ENCODE data around the gene ACTL9.

ACTL9 gene

DNA sequence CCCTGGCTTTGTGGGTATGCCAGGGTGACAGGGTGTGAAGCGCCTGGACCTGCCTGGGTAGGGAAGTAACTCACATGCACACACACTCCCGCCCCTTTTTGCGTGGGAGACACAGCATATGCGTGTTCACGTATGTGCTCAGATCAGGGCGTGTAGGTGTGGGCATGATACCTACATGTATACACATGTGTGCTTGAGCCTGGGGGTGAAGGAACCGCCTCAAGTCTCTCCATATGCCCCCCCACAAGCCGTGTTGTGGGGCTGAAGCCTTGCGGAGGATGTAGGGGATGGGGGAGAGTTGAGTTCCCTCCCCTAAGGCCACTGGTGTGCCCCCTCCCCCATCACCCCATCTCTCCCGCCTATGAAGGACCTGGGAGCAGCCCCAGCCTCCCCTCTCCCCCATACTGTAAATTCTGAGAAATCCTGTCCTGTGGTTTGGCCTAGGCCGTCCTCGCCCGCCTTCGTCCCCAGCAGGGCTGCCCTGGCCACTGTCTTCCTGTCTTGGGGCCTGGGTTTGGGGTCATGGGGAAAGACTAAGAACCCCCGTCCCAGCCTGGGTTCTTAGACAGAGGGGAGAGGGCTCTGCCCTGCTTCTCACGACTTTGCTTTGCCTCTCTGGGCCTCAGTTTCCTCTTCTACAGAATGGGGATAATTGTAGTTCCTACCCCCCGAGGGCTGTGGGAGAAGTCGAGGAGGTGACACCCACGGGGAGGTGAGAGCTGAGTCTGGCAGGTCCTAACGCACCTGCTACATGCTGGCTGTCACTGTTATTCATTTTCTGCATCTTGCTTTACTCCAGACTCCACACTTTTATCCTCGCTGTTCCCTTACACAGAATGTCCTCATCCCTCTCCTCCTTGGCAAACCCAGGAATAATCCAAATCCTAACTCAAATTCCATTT lies 14.3 kb downstream of the ACTL9 start:
- DNase-seq, result no peak

- DNase-seq, result no peak
These were observed 15.7 kb downstream of the ACTL9 start for GRCh38 chr19:8682931-8683330.

GRCh38 chr19:8682472-8682871 lies 16.1 kb downstream of the ACTL9 start:
- no peak for DNase-seq

DNA sequence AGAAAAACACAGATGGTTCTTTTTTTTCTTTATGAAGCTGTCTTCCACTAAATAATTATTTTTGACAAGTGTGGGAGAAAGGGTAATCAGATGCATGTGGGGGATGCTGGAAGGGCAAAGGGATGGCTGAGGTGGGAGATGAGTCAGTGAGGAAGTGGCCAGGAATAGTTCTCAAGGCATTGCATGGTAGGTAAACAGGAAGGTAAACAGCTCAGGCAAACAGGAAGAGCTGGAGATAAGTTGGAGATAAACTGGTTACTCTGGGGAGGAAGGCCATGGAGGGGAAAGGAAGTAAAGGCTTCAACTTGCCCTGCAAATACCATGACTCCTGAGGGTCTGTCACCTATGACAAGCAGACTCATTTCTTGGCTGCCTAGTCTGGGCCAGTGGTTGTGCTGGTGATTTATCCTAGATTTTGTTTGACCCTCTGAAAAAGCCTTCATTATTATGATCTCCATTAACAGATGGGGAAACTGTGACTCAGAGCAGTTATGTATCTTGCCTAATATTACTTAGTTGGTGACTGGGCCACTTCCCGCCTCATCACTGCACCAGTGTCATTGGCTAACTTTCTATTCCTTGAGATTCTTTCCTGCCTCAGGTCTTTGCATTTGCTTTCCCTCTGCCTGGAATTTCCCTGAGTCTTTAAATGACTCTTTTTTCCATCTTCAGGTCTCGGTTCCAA lies 17.1 kb downstream of the ACTL9 start:
- no peak for DNase-seq

DNA sequence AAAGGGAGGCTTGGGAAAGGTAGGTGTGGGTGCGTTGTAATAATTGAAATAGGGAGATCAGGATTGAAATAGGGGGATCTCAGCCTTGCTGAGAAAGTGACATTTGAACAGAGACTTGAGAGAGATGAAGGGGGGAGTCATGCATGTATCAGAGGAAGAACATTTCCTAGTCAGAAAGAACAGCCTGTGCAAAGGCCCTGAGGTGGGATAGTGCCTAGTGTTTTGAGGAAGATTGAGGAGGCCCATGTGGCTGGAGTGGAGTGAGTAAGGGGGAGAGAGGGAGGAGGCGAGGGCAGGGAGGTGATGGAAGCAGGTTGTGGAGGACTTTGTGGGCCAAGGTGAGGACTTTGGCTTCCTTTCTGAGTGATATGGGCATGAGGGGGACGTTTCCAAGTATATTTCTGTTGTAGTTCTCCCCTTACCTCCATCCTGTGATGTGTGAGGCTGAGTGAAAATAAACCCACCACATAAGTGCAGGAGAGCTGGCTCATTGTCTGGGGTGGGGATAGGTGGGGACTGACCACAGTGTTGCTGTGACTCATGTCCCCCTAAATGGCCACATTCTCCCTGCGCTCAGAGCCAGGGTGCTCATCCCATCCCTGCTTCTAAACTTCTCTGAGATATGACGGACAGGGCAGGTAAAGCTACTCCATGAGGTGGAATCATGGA lies 17.8 kb downstream of the ACTL9 start:
- DNase-seq, result no peak

DNA sequence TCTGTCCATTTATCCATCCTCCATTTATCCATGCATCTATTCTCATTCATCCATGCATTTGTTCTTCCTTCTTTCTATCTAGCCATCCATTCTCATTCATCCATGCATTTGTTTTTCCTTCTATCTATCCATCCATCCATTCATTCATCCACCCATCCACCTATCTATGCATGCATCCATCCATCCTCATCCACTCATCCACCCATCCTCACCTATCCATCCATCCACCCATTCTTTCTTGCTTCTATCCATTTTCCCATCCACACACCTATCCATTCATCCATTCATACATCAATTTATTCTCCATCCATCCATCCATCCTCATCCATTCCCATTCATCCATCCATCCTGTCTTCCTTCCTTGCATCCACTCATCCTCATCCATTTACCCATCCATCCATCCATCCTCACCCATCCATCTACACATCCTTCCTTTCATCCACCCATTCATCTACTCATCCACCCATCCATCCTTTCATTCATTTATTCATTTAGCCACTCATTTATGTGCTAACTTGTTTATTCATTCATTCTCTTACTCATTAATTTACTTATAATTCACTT lies 20.3 kb downstream of the ACTL9 start:
- DNase-seq, result no peak

DNA sequence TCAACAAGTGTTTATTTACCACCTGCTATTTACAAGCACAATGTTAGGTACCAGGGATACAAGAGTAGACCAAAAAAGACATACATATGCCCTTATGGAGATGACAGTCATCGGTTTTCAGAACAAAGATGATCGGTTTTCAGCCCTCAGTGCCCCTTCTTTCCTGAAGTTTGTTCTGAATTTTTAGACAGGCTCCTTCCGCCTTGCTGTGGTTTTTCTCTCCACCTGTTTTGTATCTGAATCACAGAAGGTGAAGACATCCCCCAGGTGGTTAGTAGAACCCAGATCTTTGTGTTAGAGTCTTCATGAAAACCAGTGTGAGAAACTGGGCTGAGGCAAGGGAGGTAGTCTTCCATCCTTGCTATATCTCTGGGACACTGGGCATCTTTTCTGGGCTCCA lies 23.5 kb downstream of the ACTL9 start:
- no peak for DNase-seq

- DNase-seq, result no peak
These were observed 25.2 kb downstream of the ACTL9 start for GRCh38 chr19:8673276-8673891.

DNA sequence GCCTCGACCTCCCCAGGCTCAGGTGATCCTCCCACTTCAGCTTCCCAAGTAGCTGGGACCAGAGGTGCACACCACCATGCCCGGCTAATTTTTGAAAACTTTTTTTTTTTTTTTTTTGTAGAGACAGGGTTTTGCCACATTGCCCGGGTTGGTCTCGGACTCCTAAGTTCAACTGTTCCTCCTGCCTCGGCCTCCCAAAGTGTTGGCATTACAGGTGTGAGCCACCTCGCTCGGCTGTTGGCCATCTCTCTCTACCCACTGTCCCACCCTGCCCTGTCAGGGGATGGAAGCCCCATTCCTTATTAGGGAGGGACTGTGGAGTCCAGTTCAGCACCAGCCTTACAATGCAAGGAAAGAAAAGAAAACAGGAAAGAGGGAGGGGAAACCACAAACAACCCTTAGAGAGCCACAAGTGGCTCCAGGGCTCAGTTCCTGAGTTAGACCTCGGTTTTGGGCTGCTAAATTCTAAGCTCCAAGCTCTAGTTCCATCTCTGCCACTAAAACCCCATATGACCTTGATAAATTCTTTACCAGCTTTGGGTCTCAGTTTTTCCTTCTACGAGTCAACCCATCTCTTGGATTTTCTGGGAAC lies 31.7 kb downstream of the ACTL9 start:
- no peak for DNase-seq

DNA sequence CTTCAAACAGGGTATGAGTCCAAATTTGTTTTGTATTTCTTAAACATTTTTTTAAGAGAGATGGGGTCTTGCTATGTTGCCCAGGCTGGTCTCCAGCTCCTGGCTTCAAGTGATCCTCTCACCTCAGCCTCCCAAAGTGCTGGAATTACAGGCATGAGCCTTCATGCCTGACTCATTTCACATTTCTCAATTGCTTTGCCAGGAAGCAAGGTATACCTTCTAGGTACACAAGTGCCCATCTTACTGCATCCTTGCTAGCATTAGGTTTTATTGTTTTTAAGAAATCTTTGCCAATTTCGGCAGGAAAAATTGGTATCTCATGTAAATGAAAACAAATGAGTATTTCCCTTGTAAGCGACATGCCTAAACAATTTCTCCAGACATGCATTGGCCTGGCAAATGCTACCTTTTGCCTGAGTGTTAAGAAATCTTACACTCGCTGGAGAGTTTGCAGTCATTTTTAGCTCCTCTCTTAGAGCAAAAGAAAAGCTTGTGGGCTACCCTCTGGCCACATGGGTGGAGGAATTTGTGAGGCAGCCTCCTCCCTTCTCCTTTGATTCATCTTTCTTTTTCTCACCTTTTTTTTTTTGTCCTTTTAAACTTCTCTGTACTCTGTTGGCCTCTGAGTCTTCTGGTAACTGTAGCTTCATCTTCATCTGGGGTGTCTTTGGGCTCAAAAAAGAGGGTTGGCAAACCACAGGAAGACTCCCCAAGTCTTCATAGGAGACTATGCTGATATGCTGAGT lies 33.0 kb downstream of the ACTL9 start:
- DNase-seq, result peak in 1 of 5 donors; percentile 23

GRCh38 chr19:8664671-8665057 lies 33.9 kb downstream of the ACTL9 start:
- no peak for DNase-seq

GRCh38 chr19:8663920-8664670 lies 34.5 kb downstream of the ACTL9 start:
- peak in 3 of 5 donors; percentile 13 to 66 (median 15) for DNase-seq

DNA sequence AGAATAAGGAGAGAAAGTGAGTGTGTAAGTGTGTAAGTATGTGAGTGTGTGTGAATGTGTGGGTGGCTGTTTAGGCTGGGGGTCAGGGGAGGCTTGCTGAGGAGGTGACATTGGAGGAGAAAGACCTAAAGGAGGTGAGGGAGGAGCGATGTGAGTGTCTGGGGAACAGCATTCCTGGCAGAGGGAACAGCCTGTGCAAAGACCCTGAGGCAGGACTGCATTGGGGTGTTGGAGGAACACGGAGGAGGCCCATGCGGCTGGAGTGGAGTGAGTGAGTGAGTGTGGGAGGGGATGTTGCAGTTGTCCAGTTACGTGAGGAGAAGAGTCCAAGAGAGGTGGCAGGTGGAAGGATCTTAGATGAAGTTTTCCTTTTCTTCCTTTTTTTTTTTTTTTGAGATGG lies 36.3 kb downstream of the ACTL9 start:
- no peak for DNase-seq

DNA sequence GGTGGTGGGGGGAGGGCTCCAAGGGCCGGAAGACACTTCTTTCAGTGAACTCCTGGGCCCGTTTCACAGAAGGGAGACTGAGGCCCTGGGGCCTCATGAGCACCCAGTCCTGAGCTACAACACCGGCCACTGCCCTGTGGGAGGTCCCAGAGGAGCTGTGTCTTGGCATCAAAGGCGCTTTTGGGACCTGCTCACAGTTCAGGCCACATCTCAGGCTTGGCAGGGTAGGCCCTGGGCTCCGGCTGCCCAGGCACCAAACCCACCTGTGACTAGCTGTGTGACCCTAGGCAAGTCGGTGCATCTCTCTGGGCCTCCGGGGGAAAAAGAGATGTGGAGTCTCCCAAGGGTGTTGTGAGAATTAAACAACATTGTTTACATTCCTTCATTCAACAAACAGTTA lies 38.7 kb downstream of the ACTL9 start:
- DNase-seq, result no peak

GRCh38 chr19:8657869-8658268 lies 40.7 kb downstream of the ACTL9 start:
- no peak for DNase-seq

DNA sequence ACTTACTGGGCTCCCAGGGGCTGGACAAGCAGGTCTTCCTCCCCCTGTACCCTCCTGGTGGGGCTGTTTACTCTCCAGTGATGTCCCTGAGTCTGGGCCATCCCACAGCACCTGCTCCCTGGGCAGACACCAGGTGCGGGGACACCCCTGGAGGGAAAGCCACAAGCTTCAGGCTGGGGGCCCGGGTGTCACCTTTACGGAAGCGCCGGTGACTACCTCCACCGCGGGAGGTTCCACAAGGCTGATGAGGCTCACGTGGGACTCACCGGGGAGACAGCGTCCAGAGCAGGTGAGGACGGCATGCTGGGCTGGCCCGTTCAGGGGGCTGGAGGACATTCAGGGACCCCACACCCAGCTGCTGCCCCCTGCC lies 43.3 kb downstream of the ACTL9 start:
- peak in 3 of 5 donors; percentile 18 to 35 (median 25) for DNase-seq

GRCh38 chr19:8654591-8655339 lies 43.8 kb downstream of the ACTL9 start:
- DNase-seq, result peak; percentile 41 to 58 (median 57)

DNA sequence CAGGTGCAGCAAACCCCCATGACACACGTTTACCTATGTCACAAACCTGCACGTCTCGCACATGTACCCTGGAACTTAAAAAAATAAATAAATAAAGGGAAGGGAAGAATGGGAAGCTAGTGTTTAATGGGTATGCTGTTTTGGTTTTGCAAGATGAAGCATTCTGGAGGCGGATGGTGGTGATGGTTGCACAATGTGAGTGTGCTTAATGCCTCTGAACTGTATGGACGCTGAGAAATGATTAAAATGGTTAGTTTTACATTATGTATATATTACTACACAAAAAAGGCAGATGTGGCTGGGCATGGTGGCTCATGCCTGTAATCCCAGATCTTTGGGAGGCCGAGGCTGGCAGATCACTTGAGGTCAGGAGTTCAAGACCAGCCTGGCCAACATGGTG lies 50.4 kb downstream of the ACTL9 start:
- no peak for DNase-seq

Data from T-helper 1 cell (primary cell).